ENCODE results near the gene SNRPB2. TPM values are rescaled to one million over a fixed set of nuclear protein-coding genes. Genes with fewer than 3 reads are reported as not detected.

The SNRPB2 gene
- total RNA-seq, 4 donors from 2014 or later: 8.2 to 59.5 (median 36.4) TPM

DNA sequence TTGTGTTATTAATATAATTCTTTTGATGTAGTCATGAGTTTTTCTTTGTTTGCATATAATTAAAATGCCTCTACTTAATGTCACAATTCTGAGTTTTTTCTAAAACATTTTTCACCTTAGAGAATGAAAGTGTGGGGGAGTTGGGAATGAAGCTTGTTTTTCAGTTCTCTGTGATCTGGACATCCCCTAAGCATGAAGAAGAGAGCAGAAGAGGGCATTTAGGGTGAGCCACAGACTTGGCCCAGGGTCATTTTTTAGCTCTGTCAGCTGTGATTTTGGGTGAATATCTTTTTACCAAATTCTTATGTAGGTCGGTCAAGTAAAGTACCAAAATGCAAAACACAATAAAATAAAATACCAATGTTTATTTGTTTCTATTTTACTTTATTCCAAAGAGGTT lies 22.3 kb downstream of the SNRPB2 start:
- H3K27me3 ChIP-seq: no peaks in the 10 kb centered on the region
- intact Hi-C loops (cut with DNase I; ENCODE audit: low total_unique reads): no loop called here
- H3K4me1 ChIP-seq: no peaks in the 10 kb centered on the region
- no peaks in the 10 kb centered on the region for H3K36me3 ChIP-seq
- TF ChIP-seq, protein P1, sequence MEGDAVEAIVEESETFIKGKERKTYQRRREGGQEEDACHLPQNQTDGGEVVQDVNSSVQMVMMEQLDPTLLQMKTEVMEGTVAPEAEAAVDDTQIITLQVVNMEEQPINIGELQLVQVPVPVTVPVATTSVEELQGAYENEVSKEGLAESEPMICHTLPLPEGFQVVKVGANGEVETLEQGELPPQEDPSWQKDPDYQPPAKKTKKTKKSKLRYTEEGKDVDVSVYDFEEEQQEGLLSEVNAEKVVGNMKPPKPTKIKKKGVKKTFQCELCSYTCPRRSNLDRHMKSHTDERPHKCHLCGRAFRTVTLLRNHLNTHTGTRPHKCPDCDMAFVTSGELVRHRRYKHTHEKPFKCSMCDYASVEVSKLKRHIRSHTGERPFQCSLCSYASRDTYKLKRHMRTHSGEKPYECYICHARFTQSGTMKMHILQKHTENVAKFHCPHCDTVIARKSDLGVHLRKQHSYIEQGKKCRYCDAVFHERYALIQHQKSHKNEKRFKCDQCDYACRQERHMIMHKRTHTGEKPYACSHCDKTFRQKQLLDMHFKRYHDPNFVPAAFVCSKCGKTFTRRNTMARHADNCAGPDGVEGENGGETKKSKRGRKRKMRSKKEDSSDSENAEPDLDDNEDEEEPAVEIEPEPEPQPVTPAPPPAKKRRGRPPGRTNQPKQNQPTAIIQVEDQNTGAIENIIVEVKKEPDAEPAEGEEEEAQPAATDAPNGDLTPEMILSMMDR (IDR thresholded peaks at IDR 0.05): no peak
- no peak for DNase-seq
- H3K9me3 ChIP-seq: no peaks in the 10 kb centered on the region
- no peak overlapping the region for H3K27ac ChIP-seq
- no peak overlapping the region for H3K4me3 ChIP-seq

DNA sequence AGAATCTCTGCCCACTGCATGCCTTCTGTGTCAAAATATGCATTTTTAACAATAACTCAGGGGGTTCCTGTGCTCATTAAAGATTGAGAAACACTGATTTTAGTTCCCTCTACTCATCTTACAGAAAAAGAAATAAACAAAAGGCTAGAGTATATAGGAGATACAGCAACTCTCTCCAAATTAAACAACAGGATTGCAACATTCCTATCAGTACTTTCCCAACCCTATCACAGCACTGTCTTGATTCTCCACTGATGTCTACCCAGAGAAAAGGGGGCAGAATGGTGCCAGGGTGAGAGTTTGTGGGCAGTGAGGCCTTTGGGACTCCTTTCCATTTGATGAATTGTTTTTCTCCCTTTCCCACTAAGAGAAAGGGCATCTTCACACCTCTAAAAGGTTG lies 23.1 kb downstream of the SNRPB2 start:
- H3K27ac ChIP-seq: no peak overlapping the region
- H3K36me3 ChIP-seq: no peaks in the 10 kb centered on the region
- no peaks in the 10 kb centered on the region for H3K9me3 ChIP-seq
- intact Hi-C loops (cut with DNase I; ENCODE audit: low total_unique reads): no loop called here
- no peak overlapping the region for H3K4me3 ChIP-seq
- TF ChIP-seq, protein P1 (IDR thresholded peaks at IDR 0.05): no peak
- no peak for TF ChIP-seq POLR2A (IDR thresholded peaks at IDR 0.05)
- no peaks in the 10 kb centered on the region for H3K4me1 ChIP-seq
- DNase-seq: no peak
- no peaks in the 10 kb centered on the region for H3K27me3 ChIP-seq

DNA sequence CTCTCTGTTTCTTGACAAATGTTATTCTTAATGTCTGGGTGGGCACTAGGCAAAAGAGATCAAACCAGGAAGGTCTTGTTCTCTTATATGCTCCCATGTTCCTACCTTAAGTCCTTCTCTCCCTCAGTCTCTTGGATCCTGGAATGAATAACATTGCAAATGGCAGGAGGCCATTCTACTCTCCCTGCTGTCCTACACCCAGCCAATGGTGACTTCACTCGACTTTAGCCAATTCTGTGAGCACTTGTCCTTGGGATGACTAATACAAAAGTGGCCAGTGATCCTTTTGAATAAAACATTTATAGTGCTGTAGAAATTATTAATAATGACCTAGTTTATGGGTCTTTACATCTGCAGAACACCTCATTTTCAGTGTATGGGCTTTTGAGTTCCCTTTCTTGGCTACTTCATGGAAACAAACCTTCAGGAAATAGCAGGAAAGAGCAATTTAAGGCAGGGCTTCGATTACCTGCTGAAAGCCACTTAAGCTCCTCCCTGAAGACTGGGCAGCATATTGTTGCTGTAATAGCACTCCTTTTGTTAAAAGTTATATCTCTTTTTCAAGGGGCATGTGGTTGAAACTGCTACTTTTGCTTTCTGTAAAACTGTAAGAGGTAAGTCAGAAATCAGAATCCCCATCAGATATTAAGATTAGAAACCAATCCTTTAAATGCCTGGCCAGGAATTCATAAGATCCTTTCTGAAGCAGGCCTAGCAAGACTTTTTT lies 28.8 kb downstream of the SNRPB2 start:
- Histone ChIP-seq H3K4me1 (no peaks in the 10 kb centered on the region), H3K9me3 (no peaks in the 10 kb centered on the region), H3K4me3 (no peak overlapping the region), H3K36me3 (no peaks in the 10 kb centered on the region), H3K27ac (no peak overlapping the region), H3K27me3 (no peaks in the 10 kb centered on the region)
- intact Hi-C loops (cut with DNase I; ENCODE audit: low total_unique reads): no loop called here
- TF ChIP-seq POLR2A (IDR thresholded peaks at IDR 0.05): no peak
- TF ChIP-seq, protein P1 (IDR thresholded peaks at IDR 0.05): no peak
- no peak for DNase-seq

- H3K4me3 ChIP-seq: no peak overlapping the region
- no peaks in the 10 kb centered on the region for H3K9me3 ChIP-seq
- DNase-seq: no peak
- no peak for TF ChIP-seq POLR2A (IDR thresholded peaks at IDR 0.05)
- TF ChIP-seq, protein P1 (IDR thresholded peaks at IDR 0.05): no peak
- H3K36me3 ChIP-seq: no peaks in the 10 kb centered on the region
- H3K27ac ChIP-seq: no peak overlapping the region
- H3K4me1 ChIP-seq: no peaks in the 10 kb centered on the region
- intact Hi-C loops (cut with DNase I; ENCODE audit: low total_unique reads): no loop called here
- no peaks in the 10 kb centered on the region for H3K27me3 ChIP-seq
Observed at GRCh38 chr20:16759181-16759563, 29.3 kb downstream of the SNRPB2 start.

GRCh38 chr20:16760431-16761304 lies 30.8 kb downstream of the SNRPB2 start:
- TF ChIP-seq, protein P1 (IDR thresholded peaks at IDR 0.05): no peak
- TF ChIP-seq POLR2A (IDR thresholded peaks at IDR 0.05): no peak
- H3K27ac ChIP-seq: no peak overlapping the region
- H3K4me1 ChIP-seq: no peaks in the 10 kb centered on the region
- no peak for DNase-seq
- H3K9me3 ChIP-seq: no peaks in the 10 kb centered on the region
- no peaks in the 10 kb centered on the region for H3K27me3 ChIP-seq
- H3K4me3 ChIP-seq: no peak overlapping the region
- intact Hi-C loops (cut with DNase I; ENCODE audit: low total_unique reads): no loop called here
- H3K36me3 ChIP-seq: no peaks in the 10 kb centered on the region
